Endothelial cell of umbilical vein (primary cell): ENCODE data around the gene EDNRB. TPM values are rescaled to one million over a fixed set of nuclear protein-coding genes. Genes with fewer than 3 reads are reported as not detected.

ENCODE experiments used
- BruUV-seq: library from RNA; stranded (reverse); fragments of 400-500 nt; replicated peaks from 2 replicates; lab custom pipeline; 2021; lab: Mats Ljungman, UMichigan
- CTCF ChIA-PET: fragments of 300-600, 350-600 bp; sonication (Branson Sonifier 250); formaldehyde crosslinking; loops from one replicate; lab custom pipeline; 2021; ENCODE audit warnings: antibody characterized with exemption, inconsistent platforms; lab: Charles Lee
- POLR2A ChIA-PET: fragments of 300-600, 350-600 bp; sonication (Branson Sonifier 250); formaldehyde crosslinking; loops from one replicate; lab custom pipeline; 2021; ENCODE audit warnings: antibody characterized with exemption, inconsistent platforms; lab: Charles Lee
- DNase-seq: peaks from one replicate; pipeline ENCODE4 v3.0.0-alpha.2; 2011; ENCODE audit warnings: low read depth, low spot score
- FAIRE-seq: peaks from 2 replicates; lab custom pipeline; 2011; peaks lifted over from hg19 to GRCh38; lab: Jason Lieb, UNC
- H2AFZ ChIP-seq: 2 replicates; pipeline ENCODE4 v1.6.0; 2012; ENCODE audit warnings: low read depth, low read length, control low read depth, inconsistent platforms
- H3K27ac ChIP-seq: 2 replicates; pipeline ENCODE4 v1.5.1; 2011; ENCODE audit warnings: low read depth, mild to moderate bottlenecking, control low read depth, low read length, moderate library complexity; ENCODE audit not compliant: insufficient read depth
- H3K27me3 ChIP-seq, 2 experiments: 2 replicates each; pipeline versions ENCODE4 v1.6.0 to v1.6.1; 2011; ENCODE audit warnings: low read length in 2 of 2, mixed read lengths in 1 of 2; ENCODE audit not compliant: control insufficient read depth in 2 of 2, insufficient read depth in 2 of 2
- H3K36me3 ChIP-seq, 2 experiments: 2 replicates in 1 of 2; 3 replicates in 1 of 2; pipeline ENCODE4 v1.5.1; 2011; ENCODE audit warnings: low read length in 2 of 2, mild to moderate bottlenecking in 1 of 2, moderate library complexity in 1 of 2; ENCODE audit not compliant: control insufficient read depth in 2 of 2, insufficient read depth in 2 of 2; ENCODE audit errors: extremely low read depth in 1 of 2
- H3K4me1 ChIP-seq: 3 replicates; pipeline ENCODE4 v1.5.1; 2011; ENCODE audit warnings: mild to moderate bottlenecking, low read length; ENCODE audit not compliant: control insufficient read depth, insufficient read depth; ENCODE audit errors: extremely low read depth
- H3K4me2 ChIP-seq: 2 replicates; pipeline ENCODE4 v1.6.1; 2011; ENCODE audit warnings: low read length, control low read depth, mixed read lengths; ENCODE audit not compliant: insufficient read depth
- H3K4me3 ChIP-seq, 3 experiments: fragments of 200-600 bp in 1 of 3; sonication (generic), shearing (Covaris generic) in 1 of 3; replicated peaks in 1 of 3; 2 replicates each; pipeline ENCODE4 v1.5.1; 2011 to 2016; ENCODE audit warnings: control low read depth in 3 of 3, low read length in 3 of 3, mild to moderate bottlenecking in 2 of 3, inconsistent platforms in 1 of 3, low read depth in 1 of 3, moderate library complexity in 1 of 3; ENCODE audit not compliant: insufficient read depth in 1 of 3
- H3K79me2 ChIP-seq: 2 replicates; pipeline ENCODE4 v1.6.0; 2012; ENCODE audit warnings: low read length, inconsistent platforms; ENCODE audit not compliant: control insufficient read depth, insufficient read depth
- H3K9ac ChIP-seq: replicated peaks from 2 replicates; pipeline ENCODE3; 2011; ENCODE audit warnings: low read length, control low read depth; ENCODE audit not compliant: insufficient read depth; ENCODE audit errors: extremely low read depth
- H3K9me1 ChIP-seq: replicated peaks from 3 replicates; pipeline ENCODE4 v1.6.0; 2011; ENCODE audit warnings: mild to moderate bottlenecking, low read length; ENCODE audit not compliant: control insufficient read depth, insufficient read depth; ENCODE audit errors: extremely low read depth
- H3K9me3 ChIP-seq: replicated peaks from 2 replicates; pipeline ENCODE4 v1.5.1; 2012; ENCODE audit warnings: low read length, inconsistent platforms; ENCODE audit not compliant: control insufficient read depth, insufficient read depth
- H4K20me1 ChIP-seq: replicated peaks from 2 replicates; pipeline ENCODE3; 2011; ENCODE audit warnings: mild to moderate bottlenecking, low read length; ENCODE audit not compliant: control insufficient read depth, insufficient read depth; ENCODE audit errors: extremely low read depth
- CTCF ChIP-seq, 2 donors: IDR thresholded peaks; 1 replicate in 1 of 2; 2 replicates in 1 of 2; pipeline ENCODE4 v1.5.1; 2011; ENCODE audit warnings: low read length in 2 of 2, mild to moderate bottlenecking in 2 of 2, moderate library complexity in 2 of 2, control low read depth in 1 of 2, inconsistent platforms in 1 of 2, low read depth in 1 of 2; ENCODE audit not compliant: insufficient read depth in 1 of 2; ENCODE audit errors: extremely low read depth in 1 of 2
- EZH2 ChIP-seq: IDR thresholded peaks from 2 replicates; pipeline ENCODE4 v1.6.1; 2012; ENCODE audit warnings: borderline replicate concordance, low read depth, mild to moderate bottlenecking, moderate library complexity, low read length, inconsistent platforms; ENCODE audit not compliant: severe bottlenecking
- FOS ChIP-seq: IDR thresholded peaks from 2 replicates; pipeline ENCODE4 v1.6.1; 2011; ENCODE audit warnings: mild to moderate bottlenecking, low read length, moderate library complexity, borderline replicate concordance; ENCODE audit not compliant: insufficient read depth
- GATA2 ChIP-seq: IDR thresholded peaks from 2 replicates; pipeline ENCODE4 v1.7.0; 2011; ENCODE audit warnings: low read depth, mild to moderate bottlenecking, moderate library complexity, mixed read lengths, low read length; ENCODE audit not compliant: insufficient read length, insufficient read depth
- JUN ChIP-seq: IDR thresholded peaks from 2 replicates; pipeline ENCODE4 v1.6.1; 2011; ENCODE audit warnings: borderline replicate concordance, low read depth; ENCODE audit not compliant: insufficient read length, insufficient read depth
- MAX ChIP-seq: IDR thresholded peaks from 2 replicates; pipeline ENCODE4 v1.6.1; 2011; ENCODE audit not compliant: insufficient read depth, insufficient read length
- MYC ChIP-seq: IDR thresholded peaks from one replicate; pipeline ENCODE4 v1.6.1; 2011; ENCODE audit warnings: mild to moderate bottlenecking, low read depth, low read length
- POLR2A ChIP-seq: IDR thresholded peaks from 2 replicates; pipeline ENCODE4 v1.6.1; 2012; ENCODE audit warnings: low read depth, mild to moderate bottlenecking, control low read depth, low read length
- POLR2AphosphoS5 ChIP-seq: IDR thresholded peaks from 2 replicates; pipeline ENCODE4 v1.6.1; 2012; ENCODE audit warnings: low read depth, mild to moderate bottlenecking, control low read depth, low read length, moderate library complexity; ENCODE audit not compliant: insufficient read depth
- dilution Hi-C: fragments of 300-500 bp; cut with MboI; formaldehyde crosslinking; loops from one replicate; pipeline ENCODE4 v1.15.0; 2019; ENCODE audit warnings: low sequenced_read_pairs; ENCODE audit not compliant: extremely low pct_ligation_motif_present
- intact Hi-C: fragments of 100-400 bp; cut with micrococcal nuclease; formaldehyde crosslinking; loops from one replicate; pipeline ENCODE4 v1.10.0; 2022
- polyA plus RNA-seq, 4 experiments: library from polyadenylated mRNA; depleted of rRNA in 3 of 4; stranded (reverse) in 3 of 4; unstranded in 1 of 4; fragments of >200 nt; gene quantifications; 2 replicates each; pipeline versions ENCODE4 v1.2.1 to v1.2.3, GENCODE V29; 2011 to 2012; ENCODE audit warnings: missing spikeins in 1 of 4
- total RNA-seq: library from RNA; stranded (reverse); gene quantifications from 2 replicates; pipeline ENCODE4 v1.2.3, GENCODE V29; 2021

Gene EDNRB
- total and polyA plus RNA-seq, 2 donors (not counting 3 experiments of a cell fraction or from before 2014, with no cell fraction given): 1.3 to 2.3 TPM

GRCh38 chr13:77859450-77859849, 59.2 kb downstream of the EDNRB start:
- CTCF ChIA-PET: no interaction called here
- Histone ChIP-seq H3K9me3 (no peaks in the 10 kb centered on the region), H3K36me3 (no peaks in the 10 kb centered on the region), H2AFZ (no peak overlapping the region), H4K20me1 (no peaks in the 10 kb centered on the region), H3K9ac (no peak overlapping the region), H3K4me1 (peaks cover 4% of the 10 kb centered on the region), H3K4me3 (no peak overlapping the region), H3K4me2 (no peak overlapping the region), H3K27me3 (no peaks in the 10 kb centered on the region), H3K79me2 (no peaks in the 10 kb centered on the region), H3K9me1 (no peaks in the 10 kb centered on the region), H3K27ac (no peak overlapping the region)
- TF ChIP-seq MYC: no peak
- no peak for TF ChIP-seq FOS
- no peak for TF ChIP-seq GATA2
- TF ChIP-seq POLR2AphosphoS5: no peak
- no peak for TF ChIP-seq POLR2A
- TF ChIP-seq CTCF (IDR thresholded peaks at IDR 0.05; ENCODE audit: extremely low read depth in 1 of 2, insufficient read depth in 1 of 2, low read depth in 1 of 2, low read length in 2 of 2): no peak
- no peak for TF ChIP-seq JUN
- TF ChIP-seq EZH2: no peak
- TF ChIP-seq MAX: no peak
- dilution Hi-C loops (no loop called here), intact Hi-C loops (no loop called here)
- no TSS peak for BruUV-seq
- DNase-seq (no peak), FAIRE-seq (no peak)
- POLR2A ChIA-PET: no interaction called here
